ENCODE results near the gene CES5A. TPM values are rescaled to one million over a fixed set of nuclear protein-coding genes. Genes with fewer than 3 reads are reported as not detected.
"Not testable (repeated sequence)": the region's sequence is repeated elsewhere in the genome, so short reads cannot be mapped to it uniquely, and the experiment has no call there.

The CES5A gene, protein sequence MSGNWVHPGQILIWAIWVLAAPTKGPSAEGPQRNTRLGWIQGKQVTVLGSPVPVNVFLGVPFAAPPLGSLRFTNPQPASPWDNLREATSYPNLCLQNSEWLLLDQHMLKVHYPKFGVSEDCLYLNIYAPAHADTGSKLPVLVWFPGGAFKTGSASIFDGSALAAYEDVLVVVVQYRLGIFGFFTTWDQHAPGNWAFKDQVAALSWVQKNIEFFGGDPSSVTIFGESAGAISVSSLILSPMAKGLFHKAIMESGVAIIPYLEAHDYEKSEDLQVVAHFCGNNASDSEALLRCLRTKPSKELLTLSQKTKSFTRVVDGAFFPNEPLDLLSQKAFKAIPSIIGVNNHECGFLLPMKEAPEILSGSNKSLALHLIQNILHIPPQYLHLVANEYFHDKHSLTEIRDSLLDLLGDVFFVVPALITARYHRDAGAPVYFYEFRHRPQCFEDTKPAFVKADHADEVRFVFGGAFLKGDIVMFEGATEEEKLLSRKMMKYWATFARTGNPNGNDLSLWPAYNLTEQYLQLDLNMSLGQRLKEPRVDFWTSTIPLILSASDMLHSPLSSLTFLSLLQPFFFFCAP
- not detected for total RNA-seq

DNA sequence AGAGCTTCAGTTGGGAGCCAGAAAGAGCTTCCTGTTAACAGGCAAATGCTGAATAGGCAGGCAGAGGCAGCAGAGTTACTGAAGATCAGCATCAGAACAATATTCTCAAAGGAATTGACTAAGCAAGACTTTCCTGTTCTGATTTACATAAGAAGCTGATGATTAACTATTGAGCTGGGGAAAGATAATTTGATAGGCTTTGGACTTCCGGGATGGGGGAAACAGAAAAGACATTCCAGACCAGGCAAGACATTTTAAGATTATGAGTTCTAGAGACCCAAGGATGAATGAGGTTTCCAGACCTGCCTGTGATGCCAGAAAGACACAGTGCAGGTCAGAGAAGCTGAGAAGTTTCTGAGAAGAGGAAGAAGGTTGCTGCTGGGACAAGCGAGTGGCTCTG is at the start of gene CES5A:
CES5A (minus strand) TSS at position 101 of the 400 bp plus-strand sequence. CDS start 152 bp downstream, outside the sequence.
- H3K9me3 ChIP-seq (ENCODE audit: control insufficient read depth in 3 of 3, low read length in 3 of 3), result no peaks in the 10 kb centered on the region
- H3K4me3 ChIP-seq (ENCODE audit: low read length in 3 of 3), result no peak within 1 kb of the TSS
- H3K4me1 ChIP-seq (ENCODE audit: control insufficient read depth in 3 of 3, insufficient read depth in 3 of 3, low read length in 3 of 3), result no peaks in the 10 kb centered on the region
- H3K27me3 ChIP-seq (ENCODE audit: control insufficient read depth in 3 of 3, insufficient read depth in 3 of 3, low read length in 3 of 3), result peaks cover 0 to 4% (median 3%) of the 10 kb centered on the region in 3 donors
- H3K27ac ChIP-seq (ENCODE audit: low read depth, low read length), result no peak within 1 kb of the TSS
- H3K9ac ChIP-seq (ENCODE audit: low read depth in 1 of 3, low read length in 3 of 3), result no peak within 1 kb of the TSS
- no peaks in the 10 kb centered on the region for H3K36me3 ChIP-seq (ENCODE audit: control insufficient read depth in 3 of 3, insufficient read depth in 3 of 3, low read length in 3 of 3)

DNA sequence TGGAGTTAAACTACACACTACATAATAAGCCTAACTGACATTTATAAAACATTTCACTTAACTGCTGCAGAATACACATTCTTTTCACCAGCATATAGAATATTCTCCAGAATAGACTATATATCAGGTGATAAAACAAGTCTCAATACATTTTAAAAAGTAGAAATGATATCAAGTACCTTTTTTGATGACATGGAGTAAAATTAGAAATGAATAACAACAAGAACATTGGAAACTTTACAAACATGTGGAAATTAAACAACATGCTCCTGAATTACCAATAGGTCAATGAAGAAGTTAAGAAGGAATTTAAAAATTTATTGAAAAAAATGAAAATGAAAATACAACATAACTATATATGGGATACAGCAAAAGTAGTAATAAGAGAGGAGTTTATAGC is 47.5 kb upstream of the CES5A start:
- no peak overlapping the region for H3K27ac ChIP-seq (ENCODE audit: low read depth, low read length)
- peaks cover 0 to 2% (median 0%) of the 10 kb centered on the region in 3 donors for H3K27me3 ChIP-seq (ENCODE audit: control insufficient read depth in 3 of 3, insufficient read depth in 3 of 3, low read length in 3 of 3)
- H3K9me3 ChIP-seq (ENCODE audit: control insufficient read depth in 3 of 3, low read length in 3 of 3), result no peaks in the 10 kb centered on the region
- peaks cover 0 to 4% (median 0%) of the 10 kb centered on the region in 3 donors for H3K4me1 ChIP-seq (ENCODE audit: control insufficient read depth in 3 of 3, insufficient read depth in 3 of 3, low read length in 3 of 3)
- H3K4me3 ChIP-seq (ENCODE audit: low read length in 3 of 3), result no peak overlapping the region
- H3K36me3 ChIP-seq (ENCODE audit: control insufficient read depth in 3 of 3, insufficient read depth in 3 of 3, low read length in 3 of 3), result no peaks in the 10 kb centered on the region
- no peak overlapping the region for H3K9ac ChIP-seq (ENCODE audit: low read depth in 1 of 3, low read length in 3 of 3)

DNA sequence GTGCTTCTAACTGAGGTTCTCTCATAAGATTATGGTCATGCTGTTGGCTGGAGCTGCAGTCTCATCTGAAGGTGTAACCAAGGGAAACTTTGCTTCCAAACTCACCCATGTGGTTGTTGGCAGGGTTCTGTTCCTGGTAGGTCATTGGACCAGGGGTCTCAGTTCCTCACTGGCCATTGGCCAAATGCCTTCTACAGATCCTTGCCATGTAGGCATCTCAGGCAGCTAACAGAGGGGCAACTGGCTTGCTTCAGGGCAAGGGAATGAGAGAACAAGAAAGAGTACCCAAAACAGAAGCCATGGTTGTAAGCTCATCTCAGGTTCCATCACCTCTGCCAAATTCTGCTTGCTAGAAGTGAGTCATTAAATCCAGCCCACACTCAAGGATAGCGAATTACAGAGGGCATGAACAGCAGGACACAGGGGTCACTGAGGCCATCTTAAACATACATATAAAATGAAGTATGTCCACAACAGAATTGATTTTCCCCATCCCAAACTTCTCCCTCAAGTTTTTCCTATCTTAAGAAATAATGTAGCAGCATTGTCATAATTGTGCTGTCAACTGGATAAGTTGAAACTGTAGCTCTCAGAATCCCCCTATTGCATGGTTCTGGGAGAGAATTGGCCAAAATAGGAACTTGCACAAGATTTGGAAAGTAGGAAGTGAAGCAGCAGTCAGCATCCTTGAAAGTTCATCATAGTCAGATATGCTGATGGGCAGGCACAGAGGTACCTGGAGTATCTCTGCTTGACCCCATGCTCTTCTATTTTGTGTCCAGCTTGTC is 42.4 kb upstream of the CES5A start:
- Histone ChIP-seq H3K4me3 (ENCODE audit: low read length in 3 of 3) (no peak overlapping the region), H3K9me3 (ENCODE audit: control insufficient read depth in 3 of 3, low read length in 3 of 3) (no peaks in the 10 kb centered on the region), H3K36me3 (ENCODE audit: control insufficient read depth in 3 of 3, insufficient read depth in 3 of 3, low read length in 3 of 3) (no peaks in the 10 kb centered on the region), H3K27ac (ENCODE audit: low read depth, low read length) (no peak overlapping the region), H3K4me1 (ENCODE audit: control insufficient read depth in 3 of 3, insufficient read depth in 3 of 3, low read length in 3 of 3) (peaks cover 3 to 23% (median 10%) of the 10 kb centered on the region in 3 donors), H3K9ac (ENCODE audit: low read depth in 1 of 3, low read length in 3 of 3) (no peak overlapping the region), H3K27me3 (ENCODE audit: control insufficient read depth in 3 of 3, insufficient read depth in 3 of 3, low read length in 3 of 3) (peaks cover 0 to 2% (median 0%) of the 10 kb centered on the region in 3 donors)

DNA sequence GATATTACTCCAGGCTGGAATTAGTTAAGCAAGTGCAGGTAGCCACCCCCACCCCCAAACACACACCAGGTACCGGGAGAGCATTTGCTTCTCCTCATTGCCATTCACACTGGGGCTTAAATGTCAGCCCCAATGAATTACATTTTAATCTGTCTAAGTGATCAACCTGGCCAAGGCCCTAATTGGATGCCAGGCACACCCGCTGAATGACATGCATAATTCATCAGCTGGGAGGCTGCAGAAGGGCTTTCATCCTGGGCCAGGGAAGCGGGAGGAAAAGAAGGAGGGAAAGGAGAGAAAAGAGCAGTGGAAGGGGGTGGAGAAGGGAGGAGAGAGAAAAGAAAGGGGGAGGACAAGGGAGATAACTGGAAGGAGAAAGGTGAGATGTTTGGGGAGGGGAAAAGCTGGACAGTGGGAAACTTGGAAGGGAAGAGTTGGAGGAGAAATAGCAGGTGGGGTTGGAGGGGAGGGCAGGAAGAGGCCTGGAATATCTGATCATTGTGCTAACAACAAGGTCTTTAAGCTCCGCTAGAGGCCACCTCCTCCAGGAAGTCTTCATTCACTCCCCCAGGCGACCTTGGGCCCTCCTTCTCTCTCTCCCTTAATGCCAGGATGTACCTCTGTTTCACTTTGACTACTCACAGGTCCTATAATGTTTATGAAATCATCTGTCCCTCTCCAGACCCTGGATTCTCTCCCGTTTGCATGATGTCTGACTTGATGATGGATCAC is 40.1 kb upstream of the CES5A start:
- Histone ChIP-seq H3K27ac (ENCODE audit: low read depth, low read length) (no peak overlapping the region), H3K36me3 (ENCODE audit: control insufficient read depth in 3 of 3, insufficient read depth in 3 of 3, low read length in 3 of 3) (no peaks in the 10 kb centered on the region), H3K4me1 (ENCODE audit: control insufficient read depth in 3 of 3, insufficient read depth in 3 of 3, low read length in 3 of 3) (peaks cover 3 to 31% (median 13%) of the 10 kb centered on the region in 3 donors), H3K9ac (ENCODE audit: low read depth in 1 of 3, low read length in 3 of 3) (no peak overlapping the region), H3K27me3 (ENCODE audit: control insufficient read depth in 3 of 3, insufficient read depth in 3 of 3, low read length in 3 of 3) (peaks cover 0 to 2% (median 0%) of the 10 kb centered on the region in 3 donors), H3K4me3 (ENCODE audit: low read length in 3 of 3) (no peak overlapping the region), H3K9me3 (ENCODE audit: control insufficient read depth in 3 of 3, low read length in 3 of 3) (peaks cover 0 to 3% (median 0%) of the 10 kb centered on the region in 3 donors)

DNA sequence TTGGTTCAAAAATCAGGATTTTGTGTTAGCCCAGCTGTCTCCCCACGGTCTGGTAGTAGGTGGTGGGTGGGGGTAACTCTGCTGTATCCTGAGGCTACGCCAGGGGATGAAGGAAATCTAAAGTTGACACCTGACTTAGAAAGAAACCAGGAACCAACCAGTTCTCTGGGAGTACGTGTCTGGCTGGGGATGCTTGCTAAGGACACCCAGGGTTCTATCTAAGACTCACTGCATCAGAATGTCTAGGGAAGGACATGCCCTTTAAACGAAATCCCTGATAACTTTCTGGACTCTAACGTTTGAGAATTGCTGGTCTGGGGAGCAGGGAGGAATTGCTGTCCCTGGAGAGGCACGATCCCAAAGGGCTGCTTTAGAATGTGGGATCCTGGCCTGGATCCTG is 39.2 kb upstream of the CES5A start:
- H3K36me3 ChIP-seq (ENCODE audit: control insufficient read depth in 3 of 3, insufficient read depth in 3 of 3, low read length in 3 of 3), result no peaks in the 10 kb centered on the region
- peaks cover 0 to 3% (median 0%) of the 10 kb centered on the region in 3 donors for H3K9me3 ChIP-seq (ENCODE audit: control insufficient read depth in 3 of 3, low read length in 3 of 3)
- H3K27me3 ChIP-seq (ENCODE audit: control insufficient read depth in 3 of 3, insufficient read depth in 3 of 3, low read length in 3 of 3), result peaks cover 0 to 2% (median 0%) of the 10 kb centered on the region in 3 donors
- peaks cover 3 to 31% (median 13%) of the 10 kb centered on the region in 3 donors for H3K4me1 ChIP-seq (ENCODE audit: control insufficient read depth in 3 of 3, insufficient read depth in 3 of 3, low read length in 3 of 3)
- H3K27ac ChIP-seq (ENCODE audit: low read depth, low read length), result no peak overlapping the region
- H3K4me3 ChIP-seq (ENCODE audit: low read length in 3 of 3), result no peak overlapping the region
- no peak overlapping the region for H3K9ac ChIP-seq (ENCODE audit: low read depth in 1 of 3, low read length in 3 of 3)

DNA sequence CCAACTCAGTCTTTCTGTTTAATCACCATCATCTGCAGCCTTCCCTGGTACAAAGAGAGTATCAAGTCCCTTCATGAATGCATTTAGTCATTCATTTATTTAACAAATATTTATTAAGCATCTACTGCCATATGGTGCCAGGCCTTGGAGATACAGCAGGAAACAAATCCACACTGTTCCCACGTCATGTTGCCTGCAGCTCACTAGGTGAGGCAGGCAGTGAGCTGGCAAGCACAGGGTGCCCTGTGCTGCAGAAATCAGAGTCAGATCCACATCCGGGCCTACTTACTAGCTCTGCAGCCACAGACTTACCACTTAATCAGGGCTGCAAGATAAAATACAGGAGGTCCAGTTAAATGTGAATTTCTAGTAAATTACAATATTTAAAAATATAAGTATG is 38.5 kb upstream of the CES5A start:
- H3K4me3 ChIP-seq (ENCODE audit: low read length in 3 of 3), result no peak overlapping the region
- H3K9me3 ChIP-seq (ENCODE audit: control insufficient read depth in 3 of 3, low read length in 3 of 3), result peaks cover 0 to 3% (median 0%) of the 10 kb centered on the region in 3 donors
- H3K4me1 ChIP-seq (ENCODE audit: control insufficient read depth in 3 of 3, insufficient read depth in 3 of 3, low read length in 3 of 3), result peaks cover 3 to 31% (median 13%) of the 10 kb centered on the region in 3 donors
- H3K9ac ChIP-seq (ENCODE audit: low read depth in 1 of 3, low read length in 3 of 3), result no peak overlapping the region
- H3K36me3 ChIP-seq (ENCODE audit: control insufficient read depth in 3 of 3, insufficient read depth in 3 of 3, low read length in 3 of 3), result no peaks in the 10 kb centered on the region
- no peaks in the 10 kb centered on the region for H3K27me3 ChIP-seq (ENCODE audit: control insufficient read depth in 3 of 3, insufficient read depth in 3 of 3, low read length in 3 of 3)
- H3K27ac ChIP-seq (ENCODE audit: low read depth, low read length), result no peak overlapping the region

DNA sequence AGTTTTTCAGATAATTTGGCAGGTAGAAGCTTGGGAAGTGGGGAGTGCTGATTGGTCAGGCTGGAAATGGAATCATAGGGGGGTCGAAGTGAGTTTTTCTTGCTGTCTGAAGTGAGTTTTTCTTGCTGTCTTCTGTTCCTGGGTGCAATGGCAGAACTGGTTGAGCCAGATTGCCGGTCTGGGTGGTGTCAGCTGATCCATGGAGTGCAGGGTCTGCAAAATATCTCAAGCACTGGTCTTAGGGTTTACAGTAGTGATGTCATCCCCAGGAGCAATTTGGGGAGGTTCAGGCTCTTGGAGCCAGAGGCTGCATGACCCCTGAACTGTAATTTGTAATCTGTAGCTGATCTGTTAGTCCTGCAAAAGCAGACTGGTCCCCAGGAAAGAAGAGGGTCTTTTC is 37.9 kb upstream of the CES5A start:
- H3K9me3 ChIP-seq (ENCODE audit: control insufficient read depth in 3 of 3, low read length in 3 of 3); H3K36me3 ChIP-seq (ENCODE audit: control insufficient read depth in 3 of 3, insufficient read depth in 3 of 3, low read length in 3 of 3); H3K9ac ChIP-seq (ENCODE audit: low read depth in 1 of 3, low read length in 3 of 3); H3K27ac ChIP-seq (ENCODE audit: low read depth, low read length); H3K4me3 ChIP-seq (ENCODE audit: low read length in 3 of 3); H3K27me3 ChIP-seq (ENCODE audit: control insufficient read depth in 3 of 3, insufficient read depth in 3 of 3, low read length in 3 of 3): not testable (repeated sequence)
- H3K4me1 ChIP-seq (ENCODE audit: control insufficient read depth in 3 of 3, insufficient read depth in 3 of 3, low read length in 3 of 3), result peaks cover 3 to 31% (median 13%) of the 10 kb centered on the region in 3 donors

DNA sequence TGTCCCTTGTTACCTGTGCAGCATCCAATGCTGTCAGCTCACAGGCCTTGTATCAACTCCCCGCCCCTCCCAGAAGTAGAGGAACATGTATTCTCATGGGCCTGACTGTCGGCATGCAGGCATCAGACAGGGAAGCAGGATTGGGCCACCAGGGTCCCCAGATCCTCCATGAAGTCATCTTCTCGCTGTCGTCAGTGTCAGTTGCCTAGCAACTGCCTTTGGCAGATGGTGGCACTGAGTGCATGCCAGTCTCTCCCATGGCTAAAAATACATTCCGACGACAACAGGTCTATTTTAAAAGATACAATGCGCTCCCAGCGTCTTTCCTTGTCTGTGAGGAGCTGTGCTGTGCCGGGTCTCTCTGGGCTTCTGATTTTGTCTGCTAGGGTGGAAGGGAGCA is 36.8 kb upstream of the CES5A start:
- H3K4me3 ChIP-seq (ENCODE audit: low read length in 3 of 3), result peak overlapping the region in 2 of 3 donors; percentile 49 to 63

DNA sequence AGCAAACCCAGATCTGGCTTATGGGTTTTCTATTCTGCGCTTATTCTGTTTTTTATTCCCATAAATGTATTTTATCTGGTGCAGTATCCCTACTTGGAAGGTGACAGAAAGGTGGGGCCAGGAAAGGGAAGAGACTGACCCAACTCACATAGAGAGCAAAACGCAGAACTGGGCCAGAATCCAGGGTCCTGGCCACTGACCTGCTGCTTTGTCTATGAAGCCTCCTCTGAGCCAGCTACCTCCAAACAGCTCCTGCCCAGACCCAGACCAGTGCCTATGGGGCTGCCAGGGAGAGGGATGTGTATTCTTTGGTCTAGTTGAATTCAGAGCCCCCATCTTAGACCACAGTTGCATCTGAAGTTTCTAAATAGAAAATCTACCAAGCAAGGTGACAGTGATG is 36.4 kb upstream of the CES5A start:
- H3K4me1 ChIP-seq (ENCODE audit: control insufficient read depth in 3 of 3, insufficient read depth in 3 of 3, low read length in 3 of 3), result peaks cover 0 to 23% (median 10%) of the 10 kb centered on the region in 3 donors
- H3K9ac ChIP-seq (ENCODE audit: low read depth in 1 of 3, low read length in 3 of 3), result no peak overlapping the region
- H3K36me3 ChIP-seq (ENCODE audit: control insufficient read depth in 3 of 3, insufficient read depth in 3 of 3, low read length in 3 of 3), result no peaks in the 10 kb centered on the region
- H3K4me3 ChIP-seq (ENCODE audit: low read length in 3 of 3), result peak overlapping the region in 1 of 3 donors; percentile 63
- no peak overlapping the region for H3K27ac ChIP-seq (ENCODE audit: low read depth, low read length)
- H3K27me3 ChIP-seq (ENCODE audit: control insufficient read depth in 3 of 3, insufficient read depth in 3 of 3, low read length in 3 of 3), result peaks cover 0 to 2% (median 1%) of the 10 kb centered on the region in 3 donors
- H3K9me3 ChIP-seq (ENCODE audit: control insufficient read depth in 3 of 3, low read length in 3 of 3), result peaks cover 0 to 3% (median 0%) of the 10 kb centered on the region in 3 donors

More for the DNA sequence above, 36.8 kb upstream of the CES5A start:
- Histone ChIP-seq H3K36me3 (ENCODE audit: control insufficient read depth in 3 of 3, insufficient read depth in 3 of 3, low read length in 3 of 3) (no peaks in the 10 kb centered on the region), H3K9ac (ENCODE audit: low read depth in 1 of 3, low read length in 3 of 3) (peak overlapping the region; percentile 23 to 78 (median 71)), H3K27me3 (ENCODE audit: control insufficient read depth in 3 of 3, insufficient read depth in 3 of 3, low read length in 3 of 3) (peaks cover 0 to 2% (median 0%) of the 10 kb centered on the region in 3 donors), H3K4me1 (ENCODE audit: control insufficient read depth in 3 of 3, insufficient read depth in 3 of 3, low read length in 3 of 3) (peaks cover 0 to 25% (median 10%) of the 10 kb centered on the region in 3 donors), H3K9me3 (ENCODE audit: control insufficient read depth in 3 of 3, low read length in 3 of 3) (peaks cover 0 to 3% (median 0%) of the 10 kb centered on the region in 3 donors), H3K27ac (ENCODE audit: low read depth, low read length) (peak overlapping the region; percentile 86)

Measured in skeletal muscle tissue (tissue), 4 donors.